ENCODE results near the gene C18orf32.

DNA sequence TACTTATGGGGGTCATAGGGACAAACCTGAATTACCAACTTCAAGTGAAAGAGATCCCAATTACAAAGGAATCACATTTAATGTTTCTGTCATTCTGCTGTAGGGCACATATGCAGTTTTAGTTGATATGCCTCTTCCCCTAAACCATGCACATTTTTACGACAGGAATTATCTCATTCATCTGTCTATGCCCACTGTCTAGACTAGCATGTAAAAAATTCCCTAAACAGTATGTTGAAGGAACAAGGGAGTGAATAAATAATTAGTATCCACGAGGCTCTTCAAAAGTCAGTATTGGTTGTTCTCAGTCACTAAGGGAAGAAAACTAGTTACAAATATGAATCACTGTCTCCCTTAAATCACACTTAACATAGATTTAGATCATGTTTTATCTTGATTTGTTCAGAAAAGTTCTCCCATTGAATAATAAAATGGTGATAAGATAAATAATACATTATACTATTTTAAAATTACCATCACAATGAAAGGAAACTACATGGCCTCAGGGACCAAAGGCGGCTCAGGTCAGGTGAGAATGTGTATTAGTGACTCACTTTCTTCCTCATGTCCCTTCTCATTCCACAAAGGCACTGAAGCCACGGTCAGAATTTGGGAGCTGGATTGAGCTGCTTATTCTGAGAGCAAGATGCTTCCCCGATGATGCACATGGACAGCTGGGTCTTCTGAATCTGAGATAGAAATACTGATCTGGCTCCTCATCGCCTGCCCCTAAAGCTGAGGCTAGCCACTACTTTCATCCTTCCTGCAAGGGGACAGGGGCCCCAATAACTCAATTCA lies 55.7 kb downstream of the C18orf32 start:
- TF ChIP-seq, protein P1, sequence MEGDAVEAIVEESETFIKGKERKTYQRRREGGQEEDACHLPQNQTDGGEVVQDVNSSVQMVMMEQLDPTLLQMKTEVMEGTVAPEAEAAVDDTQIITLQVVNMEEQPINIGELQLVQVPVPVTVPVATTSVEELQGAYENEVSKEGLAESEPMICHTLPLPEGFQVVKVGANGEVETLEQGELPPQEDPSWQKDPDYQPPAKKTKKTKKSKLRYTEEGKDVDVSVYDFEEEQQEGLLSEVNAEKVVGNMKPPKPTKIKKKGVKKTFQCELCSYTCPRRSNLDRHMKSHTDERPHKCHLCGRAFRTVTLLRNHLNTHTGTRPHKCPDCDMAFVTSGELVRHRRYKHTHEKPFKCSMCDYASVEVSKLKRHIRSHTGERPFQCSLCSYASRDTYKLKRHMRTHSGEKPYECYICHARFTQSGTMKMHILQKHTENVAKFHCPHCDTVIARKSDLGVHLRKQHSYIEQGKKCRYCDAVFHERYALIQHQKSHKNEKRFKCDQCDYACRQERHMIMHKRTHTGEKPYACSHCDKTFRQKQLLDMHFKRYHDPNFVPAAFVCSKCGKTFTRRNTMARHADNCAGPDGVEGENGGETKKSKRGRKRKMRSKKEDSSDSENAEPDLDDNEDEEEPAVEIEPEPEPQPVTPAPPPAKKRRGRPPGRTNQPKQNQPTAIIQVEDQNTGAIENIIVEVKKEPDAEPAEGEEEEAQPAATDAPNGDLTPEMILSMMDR (conservative IDR thresholded peaks at IDR 0.05 in 1 of 2, IDR thresholded peaks at IDR 0.05 in 1 of 2; ENCODE audit: extremely low read depth in 1 of 2, insufficient read depth in 1 of 2, low read depth in 1 of 2, low read length in 2 of 2), result no peak
- no peak for TF ChIP-seq EZH2 (IDR thresholded peaks at IDR 0.05; ENCODE audit: borderline replicate concordance, low read length)
